Measurements from ENCODE around the gene MACF1.

MACF1 gene

GRCh38 chr1:39425151-39425550, 220.7 kb downstream of the MACF1 start:
- CTCF ChIA-PET, result interaction anchor here (0.9 to 9.4 kb wide), 5 partner anchors 10 to 327 kb away, joined by 4 to 71 read pairs (median 7); no protein-coding TSS in a partner anchor
- no peak overlapping the region for H3K4me3 ChIP-seq (ENCODE audit: low read depth, low read length)
- TF ChIP-seq, protein P1, sequence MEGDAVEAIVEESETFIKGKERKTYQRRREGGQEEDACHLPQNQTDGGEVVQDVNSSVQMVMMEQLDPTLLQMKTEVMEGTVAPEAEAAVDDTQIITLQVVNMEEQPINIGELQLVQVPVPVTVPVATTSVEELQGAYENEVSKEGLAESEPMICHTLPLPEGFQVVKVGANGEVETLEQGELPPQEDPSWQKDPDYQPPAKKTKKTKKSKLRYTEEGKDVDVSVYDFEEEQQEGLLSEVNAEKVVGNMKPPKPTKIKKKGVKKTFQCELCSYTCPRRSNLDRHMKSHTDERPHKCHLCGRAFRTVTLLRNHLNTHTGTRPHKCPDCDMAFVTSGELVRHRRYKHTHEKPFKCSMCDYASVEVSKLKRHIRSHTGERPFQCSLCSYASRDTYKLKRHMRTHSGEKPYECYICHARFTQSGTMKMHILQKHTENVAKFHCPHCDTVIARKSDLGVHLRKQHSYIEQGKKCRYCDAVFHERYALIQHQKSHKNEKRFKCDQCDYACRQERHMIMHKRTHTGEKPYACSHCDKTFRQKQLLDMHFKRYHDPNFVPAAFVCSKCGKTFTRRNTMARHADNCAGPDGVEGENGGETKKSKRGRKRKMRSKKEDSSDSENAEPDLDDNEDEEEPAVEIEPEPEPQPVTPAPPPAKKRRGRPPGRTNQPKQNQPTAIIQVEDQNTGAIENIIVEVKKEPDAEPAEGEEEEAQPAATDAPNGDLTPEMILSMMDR (IDR thresholded peaks at IDR 0.05; ENCODE audit: insufficient read depth, low read length, missing control alignments), result no peak
- POLR2A ChIA-PET, result no interaction called here
- DNase-seq (ENCODE audit: low read depth, low spot score), result no peak

GRCh38 chr1:39425634-39426033, 221.1 kb downstream of the MACF1 start:
- CTCF ChIA-PET, result interaction anchor here (1.4 to 9.4 kb wide), 3 partner anchors 11 to 327 kb away, joined by 7 to 71 read pairs (median 11); no protein-coding TSS in a partner anchor

GRCh38 chr1:39426346-39426745, 221.9 kb downstream of the MACF1 start:
- CTCF ChIA-PET, result interaction anchor here (2.5 to 9.4 kb wide), 2 partner anchors 11 to 16 kb away, joined by 11 to 71 read pairs; no protein-coding TSS in a partner anchor
- no peak overlapping the region for H3K4me3 ChIP-seq (ENCODE audit: low read depth, low read length)

More at GRCh38 chr1:39425634-39426033, 221.1 kb downstream of the MACF1 start:
- POLR2A ChIA-PET, result no interaction called here
- no peak overlapping the region for H3K4me3 ChIP-seq (ENCODE audit: low read depth, low read length)
- TF ChIP-seq, protein P1 (IDR thresholded peaks at IDR 0.05; ENCODE audit: insufficient read depth, low read length, missing control alignments), result no peak
- DNase-seq (ENCODE audit: low read depth, low spot score), result no peak

DNA sequence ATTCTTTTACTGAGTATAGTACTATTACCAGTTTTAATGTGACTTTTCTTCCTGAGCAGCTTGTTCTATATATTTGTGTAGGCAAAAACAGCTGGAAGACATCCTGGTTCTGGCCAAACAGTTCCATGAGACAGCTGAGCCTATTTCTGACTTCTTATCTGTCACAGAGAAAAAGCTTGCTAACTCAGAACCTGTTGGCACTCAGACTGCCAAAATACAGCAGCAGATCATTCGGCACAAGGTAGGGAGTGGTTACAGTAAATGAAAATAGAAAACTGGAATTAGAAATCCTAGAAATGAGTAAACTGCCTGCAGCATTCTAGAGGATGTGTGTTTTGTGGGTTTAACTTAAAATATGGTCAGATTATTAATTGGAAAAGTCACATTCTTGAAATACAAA, 222.9 kb downstream of the MACF1 start:
- ChIA-PET CTCF (interaction anchor here (1.4 kb wide), 1 partner anchor 16 kb away, joined by 5 read pairs; no protein-coding TSS in a partner anchor), POLR2A (no interaction called here)
- no peak for DNase-seq (ENCODE audit: low read depth, low spot score)
- H3K4me3 ChIP-seq (ENCODE audit: low read depth, low read length), result no peak overlapping the region
- TF ChIP-seq, protein P1 (IDR thresholded peaks at IDR 0.05; ENCODE audit: insufficient read depth, low read length, missing control alignments), result no peak

More at GRCh38 chr1:39426346-39426745, 221.9 kb downstream of the MACF1 start:
- TF ChIP-seq, protein P1 (IDR thresholded peaks at IDR 0.05; ENCODE audit: insufficient read depth, low read length, missing control alignments), result no peak
- POLR2A ChIA-PET, result interaction anchor here (0.6 kb wide), 1 partner anchor 14 kb away, joined by 3 read pairs; no protein-coding TSS in a partner anchor
- no peak for DNase-seq (ENCODE audit: low read depth, low spot score)

DNA sequence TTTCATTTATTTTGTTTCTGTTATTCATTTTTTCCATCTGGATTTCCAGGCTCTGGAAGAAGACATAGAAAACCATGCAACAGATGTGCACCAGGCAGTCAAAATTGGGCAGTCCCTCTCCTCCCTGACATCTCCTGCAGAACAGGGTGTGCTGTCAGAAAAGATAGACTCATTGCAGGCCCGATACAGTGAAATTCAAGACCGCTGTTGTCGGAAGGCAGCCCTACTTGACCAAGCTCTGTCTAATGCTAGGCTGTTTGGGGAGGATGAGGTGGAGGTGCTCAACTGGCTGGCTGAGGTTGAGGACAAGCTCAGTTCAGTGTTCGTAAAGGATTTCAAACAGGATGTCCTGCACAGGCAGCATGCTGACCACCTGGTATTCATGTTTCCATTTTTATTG, 223.4 kb downstream of the MACF1 start:
- no peak overlapping the region for H3K4me3 ChIP-seq (ENCODE audit: low read depth, low read length)
- ChIA-PET POLR2A (no interaction called here), CTCF (interaction anchor here (1.4 kb wide), 1 partner anchor 17 kb away, joined by 5 read pairs; no protein-coding TSS in a partner anchor)
- DNase-seq (ENCODE audit: low read depth, low spot score), result no peak
- TF ChIP-seq, protein P1 (IDR thresholded peaks at IDR 0.05; ENCODE audit: insufficient read depth, low read length, missing control alignments), result no peak

GRCh38 chr1:39431927-39432326, 227.4 kb downstream of the MACF1 start:
- POLR2A ChIA-PET, result no interaction called here
- TF ChIP-seq, protein P1 (IDR thresholded peaks at IDR 0.05; ENCODE audit: insufficient read depth, low read length, missing control alignments), result no peak
- DNase-seq (ENCODE audit: low read depth, low spot score), result no peak
- CTCF ChIA-PET, result interaction anchor here (0.6 to 4.6 kb wide), 6 partner anchors 11 to 179 kb away, joined by 3 to 16 read pairs (median 4); no protein-coding TSS in a partner anchor
- H3K4me3 ChIP-seq (ENCODE audit: low read depth, low read length), result no peak overlapping the region

Data from AG04449 (cell line).